Lower lobe of right lung (tissue), 2 donors: Measurements from ENCODE around the gene DCLK1. TPM values are rescaled to one million over a fixed set of nuclear protein-coding genes. Genes with fewer than 3 reads are reported as not detected.

ENCODE experiments used
- ATAC-seq, 2 donors: fragments of 200-7000 bp; cut with Tn5 transposase; one replicate each; pipeline ENCODE4 v1.9.1; 2020 to 2022; ENCODE audit warnings: mild to moderate bottlenecking in 2 of 2, moderate library complexity in 2 of 2
- DNase-seq: peaks from one replicate; pipeline ENCODE4 v3.0.0-alpha.2; 2020
- H3K27ac ChIP-seq: fragments of 200-600 bp; one replicate; pipeline ENCODE4 v1.8.0; 2022
- H3K27me3 ChIP-seq: fragments of 200-600 bp; one replicate; pipeline ENCODE4 v1.8.0; 2022; ENCODE audit warnings: low read depth
- H3K36me3 ChIP-seq: fragments of 200-600 bp; one replicate; pipeline ENCODE4 v1.8.0; 2022; ENCODE audit warnings: mild to moderate bottlenecking
- H3K4me1 ChIP-seq: fragments of 200-600 bp; one replicate; pipeline ENCODE4 v1.8.0; 2022
- H3K4me3 ChIP-seq: fragments of 200-600 bp; one replicate; pipeline ENCODE4 v1.8.0; 2022; ENCODE audit warnings: mild to moderate bottlenecking
- H3K9me3 ChIP-seq: fragments of 200-600 bp; one replicate; pipeline ENCODE4 v1.8.0; 2022
- CTCF ChIP-seq: fragments of 200-600 bp; IDR thresholded peaks from one replicate; pipeline ENCODE4 v1.8.0; 2022; ENCODE audit warnings: antibody characterized with exemption, mild to moderate bottlenecking
- intact Hi-C: fragments of 100-400 bp; cut with DNase I; formaldehyde crosslinking; loops from one replicate; pipeline ENCODE4 v1.11.0; 2022
- total RNA-seq: library from RNA; stranded (reverse); fragmentation: NEBNext Ultra II Directional; extraction: Animal tissue kit (Norgen Biotek cat#: 25700); gene quantifications from one replicate; pipeline ENCODE4 v1.2.1, GENCODE V29; 2021
- donor health status: DM: no; HTN: yes; CAD: no; lungs with severe emphysema.

The DCLK1 gene
- total RNA-seq, 1 donor from 2014 or later: 10.4 TPM

GRCh38 chr13:36068991-36069390, 62.2 kb downstream of the DCLK1 start:
- Histone ChIP-seq H3K27me3 (no peaks in the 10 kb centered on the region), H3K4me3 (no peak overlapping the region), H3K27ac (no peak overlapping the region), H3K9me3 (no peaks in the 10 kb centered on the region), H3K36me3 (no peaks in the 10 kb centered on the region), H3K4me1 (no peaks in the 10 kb centered on the region)
- ATAC-seq (no peak), DNase-seq (no peak)
- intact Hi-C loops: no loop called here
- TF ChIP-seq CTCF: no peak

DNA sequence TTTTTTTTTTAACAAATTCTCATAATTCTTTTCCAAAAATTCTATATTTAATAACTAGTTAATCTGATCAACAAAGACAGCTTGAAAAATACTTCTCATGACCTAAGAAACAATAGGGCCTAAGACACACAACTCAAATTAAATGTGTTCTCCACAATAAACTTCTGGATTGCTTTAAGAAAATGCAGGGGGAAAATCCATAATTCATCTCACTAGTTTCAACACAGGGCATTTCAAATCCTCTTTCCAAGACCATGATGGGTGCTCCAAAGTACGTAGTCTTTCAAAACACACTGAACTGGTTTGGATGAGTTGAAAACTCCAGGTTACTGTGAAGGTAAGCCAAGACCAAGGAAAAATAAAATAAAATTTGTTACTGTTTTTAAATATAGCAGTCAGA, 62.6 kb downstream of the DCLK1 start:
- DNase-seq (no peak), ATAC-seq (no peak)
- no peaks in the 10 kb centered on the region for H3K4me1 ChIP-seq
- H3K4me3 ChIP-seq: no peak overlapping the region
- intact Hi-C loops: no loop called here
- H3K27me3 ChIP-seq: no peaks in the 10 kb centered on the region
- no peak overlapping the region for H3K27ac ChIP-seq
- TF ChIP-seq CTCF: no peak
- H3K9me3 ChIP-seq: no peaks in the 10 kb centered on the region
- no peaks in the 10 kb centered on the region for H3K36me3 ChIP-seq

- no peak for TF ChIP-seq CTCF
- no peaks in the 10 kb centered on the region for H3K4me1 ChIP-seq
- H3K4me3 ChIP-seq: no peak overlapping the region
- H3K36me3 ChIP-seq: no peaks in the 10 kb centered on the region
- no peaks in the 10 kb centered on the region for H3K9me3 ChIP-seq
- H3K27ac ChIP-seq: no peak overlapping the region
- intact Hi-C loops: no loop called here
- DNase-seq (no peak), ATAC-seq (no peak)
- H3K27me3 ChIP-seq: no peaks in the 10 kb centered on the region
Observed at GRCh38 chr13:36067746-36068381, 63.3 kb downstream of the DCLK1 start.

DNA sequence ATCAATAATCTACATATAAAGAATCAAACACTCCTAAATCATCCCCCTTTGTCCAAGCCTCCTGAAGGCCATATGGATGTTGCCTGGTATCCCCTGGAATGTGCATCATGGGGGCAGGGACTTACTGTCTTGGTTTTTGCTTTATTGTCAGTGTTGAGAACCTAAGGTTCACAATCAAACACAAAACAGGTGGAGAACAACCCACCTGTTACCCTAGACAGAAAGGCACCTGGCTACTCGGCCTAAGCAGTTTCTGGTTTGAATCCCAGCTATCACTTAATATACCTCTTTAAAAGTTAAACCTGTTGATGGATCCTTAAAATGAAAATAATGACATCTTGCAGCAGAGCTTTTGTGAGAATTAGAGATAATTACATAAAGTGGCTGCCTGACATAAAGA, 68.9 kb downstream of the DCLK1 start:
- intact Hi-C loops: no loop called here
- H3K36me3 ChIP-seq: no peaks in the 10 kb centered on the region
- DNase-seq (no peak), ATAC-seq (no peak)
- H3K4me3 ChIP-seq: no peak overlapping the region
- H3K27me3 ChIP-seq: no peaks in the 10 kb centered on the region
- TF ChIP-seq CTCF: no peak
- no peaks in the 10 kb centered on the region for H3K4me1 ChIP-seq
- no peak overlapping the region for H3K27ac ChIP-seq
- H3K9me3 ChIP-seq: no peaks in the 10 kb centered on the region

GRCh38 chr13:36061621-36062020, 69.6 kb downstream of the DCLK1 start:
- ATAC-seq (no peak), DNase-seq (no peak)
- intact Hi-C loops: no loop called here
- no peaks in the 10 kb centered on the region for H3K36me3 ChIP-seq
- H3K27me3 ChIP-seq: no peaks in the 10 kb centered on the region
- H3K9me3 ChIP-seq: no peaks in the 10 kb centered on the region
- no peak for TF ChIP-seq CTCF
- no peaks in the 10 kb centered on the region for H3K4me1 ChIP-seq
- H3K4me3 ChIP-seq: no peak overlapping the region
- H3K27ac ChIP-seq: no peak overlapping the region
